ENCODE results near the gene AUP1.
"Not testable (repeated sequence)": the region's sequence is repeated elsewhere in the genome, so short reads cannot be mapped to it uniquely, and the experiment has no call there.

AUP1 gene

GRCh38 chr2:74566076-74566753 lies 36.7 kb upstream of the AUP1 start:
- no peak for TF ChIP-seq JUND (IDR thresholded peaks at IDR 0.05; ENCODE audit: low read depth)
- in situ Hi-C loops (cut with HindIII; ENCODE audit: low pct_unique_long_range_greater_than_20kb, low sequenced_read_pairs), result no loop called here

GRCh38 chr2:74564222-74564621 lies 34.7 kb upstream of the AUP1 start:
- in situ Hi-C loops (cut with HindIII; ENCODE audit: low pct_unique_long_range_greater_than_20kb, low sequenced_read_pairs), result no loop called here
- DNase-seq (ENCODE audit: low read depth in 1 of 2, low spot score in 1 of 2), result no peak
- no peak for TF ChIP-seq JUND (IDR thresholded peaks at IDR 0.05; ENCODE audit: low read depth)

More at GRCh38 chr2:74566076-74566753, 36.7 kb upstream of the AUP1 start:
- no peak for DNase-seq (ENCODE audit: low read depth in 1 of 2, low spot score in 1 of 2)

GRCh38 chr2:74562126-74562775 lies 32.7 kb upstream of the AUP1 start:
- no peak for TF ChIP-seq JUND (IDR thresholded peaks at IDR 0.05; ENCODE audit: low read depth)
- in situ Hi-C loops (cut with HindIII; ENCODE audit: low pct_unique_long_range_greater_than_20kb, low sequenced_read_pairs), result no loop called here
- DNase-seq (ENCODE audit: low read depth in 1 of 2, low spot score in 1 of 2), result no peak

GRCh38 chr2:74561022-74561421 lies 31.5 kb upstream of the AUP1 start:
- DNase-seq (ENCODE audit: low read depth in 1 of 2, low spot score in 1 of 2); in situ Hi-C loops (cut with HindIII; ENCODE audit: low pct_unique_long_range_greater_than_20kb, low sequenced_read_pairs): not testable (repeated sequence)

GRCh38 chr2:74560591-74560990 lies 31.1 kb upstream of the AUP1 start:
- in situ Hi-C loops (cut with HindIII; ENCODE audit: low pct_unique_long_range_greater_than_20kb, low sequenced_read_pairs), result no loop called here
- no peak for TF ChIP-seq JUND (IDR thresholded peaks at IDR 0.05; ENCODE audit: low read depth)
- peak in 1 of 2 experiments; percentile 88 for DNase-seq (ENCODE audit: low read depth in 1 of 2, low spot score in 1 of 2)

GRCh38 chr2:74559912-74560311 lies 30.4 kb upstream of the AUP1 start:
- in situ Hi-C loops (cut with HindIII; ENCODE audit: low pct_unique_long_range_greater_than_20kb, low sequenced_read_pairs), result no loop called here
- TF ChIP-seq JUND (IDR thresholded peaks at IDR 0.05; ENCODE audit: low read depth), result no peak
- peak in 1 of 2 experiments; percentile 71 for DNase-seq (ENCODE audit: low read depth in 1 of 2, low spot score in 1 of 2)

- no peak for TF ChIP-seq JUND (IDR thresholded peaks at IDR 0.05; ENCODE audit: low read depth)
- DNase-seq (ENCODE audit: low read depth in 1 of 2, low spot score in 1 of 2), result peak in 1 of 2 experiments; percentile 68
- in situ Hi-C loops (cut with HindIII; ENCODE audit: low pct_unique_long_range_greater_than_20kb, low sequenced_read_pairs), result no loop called here
Observed at GRCh38 chr2:74558284-74559230, 29.1 kb upstream of the AUP1 start.

- TF ChIP-seq JUND (IDR thresholded peaks at IDR 0.05; ENCODE audit: low read depth), result no peak
- DNase-seq (ENCODE audit: low read depth in 1 of 2, low spot score in 1 of 2), result no peak
- in situ Hi-C loops (cut with HindIII; ENCODE audit: low pct_unique_long_range_greater_than_20kb, low sequenced_read_pairs), result no loop called here
Observed at GRCh38 chr2:74556831-74557370, 27.4 kb upstream of the AUP1 start.

GRCh38 chr2:74556159-74556558 lies 26.7 kb upstream of the AUP1 start:
- DNase-seq (ENCODE audit: low read depth in 1 of 2, low spot score in 1 of 2), result no peak
- no peak for TF ChIP-seq JUND (IDR thresholded peaks at IDR 0.05; ENCODE audit: low read depth)
- in situ Hi-C loops (cut with HindIII; ENCODE audit: low pct_unique_long_range_greater_than_20kb, low sequenced_read_pairs), result no loop called here

GRCh38 chr2:74555610-74556103 lies 26.2 kb upstream of the AUP1 start:
- no peak for TF ChIP-seq JUND (IDR thresholded peaks at IDR 0.05; ENCODE audit: low read depth)
- in situ Hi-C loops (cut with HindIII; ENCODE audit: low pct_unique_long_range_greater_than_20kb, low sequenced_read_pairs), result no loop called here
- no peak for DNase-seq (ENCODE audit: low read depth in 1 of 2, low spot score in 1 of 2)

GRCh38 chr2:74554820-74555531 lies 25.5 kb upstream of the AUP1 start:
- in situ Hi-C loops (cut with HindIII; ENCODE audit: low pct_unique_long_range_greater_than_20kb, low sequenced_read_pairs), result no loop called here
- no peak for DNase-seq (ENCODE audit: low read depth in 1 of 2, low spot score in 1 of 2)
- TF ChIP-seq JUND (IDR thresholded peaks at IDR 0.05; ENCODE audit: low read depth), result no peak
